ENCODE data around the gene PLCL2. TPM values are rescaled to one million over a fixed set of nuclear protein-coding genes. Genes with fewer than 3 reads are reported as not detected.
A peak's percentile ranks its signal among the peaks of the same experiment; 100 is the strongest.

Gene PLCL2
- total RNA-seq, 4 donors from 2014 or later = 4.1 to 9.1 (median 6.7) TPM

- Histone ChIP-seq H3K9me3 (peaks cover 0 to 9% (median 1%) of the 10 kb centered on the region in 4 donors), H3K27ac (replicated peaks in 1 of 4) (no peak overlapping the region), H3K4me1 (no peaks in the 10 kb centered on the region), H3K36me3 (no peaks in the 10 kb centered on the region), H3K4me3 (no peak overlapping the region), H3K27me3 (no peaks in the 10 kb centered on the region)
- no peak for TF ChIP-seq EP300 (IDR thresholded peaks at IDR 0.05)
- TF ChIP-seq POLR2A (IDR thresholded peaks at IDR 0.05; ENCODE audit: low read depth) = no peak
- no peak for TF ChIP-seq CTCF (IDR thresholded peaks at IDR 0.05)
- TF ChIP-seq POLR2AphosphoS5 (IDR thresholded peaks at IDR 0.05) = no peak
- intact Hi-C loops (cut with DNase I) = no loop called here
- 81% methylated on average over 10 of the region's 10 CpGs for WGBS
- no peak for DNase-seq (ENCODE audit: extremely low spot score)
Measured at GRCh38 chr3:17132286-17133115, 247.7 kb downstream of the PLCL2 start.

GRCh38 chr3:17133632-17134545 is 249.1 kb downstream of the PLCL2 start:
- Histone ChIP-seq H3K4me1 (no peaks in the 10 kb centered on the region), H3K4me3 (no peak overlapping the region), H3K27me3 (peaks cover 0 to 2% (median 0%) of the 10 kb centered on the region in 4 donors), H3K36me3 (no peaks in the 10 kb centered on the region), H3K9me3 (peaks cover 0 to 12% (median 3%) of the 10 kb centered on the region in 4 donors), H3K27ac (replicated peaks in 1 of 4) (no peak overlapping the region)
- TF ChIP-seq EP300 (IDR thresholded peaks at IDR 0.05) (no peak), POLR2A (IDR thresholded peaks at IDR 0.05; ENCODE audit: low read depth) (no peak), CTCF (IDR thresholded peaks at IDR 0.05) (no peak), POLR2AphosphoS5 (IDR thresholded peaks at IDR 0.05) (no peak)
- no peak for DNase-seq (ENCODE audit: extremely low spot score)
- intact Hi-C loops (cut with DNase I) = no loop called here
- WGBS = 92% methylated on average over 17 of the region's 19 CpGs

- DNase-seq (ENCODE audit: extremely low spot score) = no peak
- intact Hi-C loops (cut with DNase I) = no loop called here
- H3K4me1 ChIP-seq = no peaks in the 10 kb centered on the region
Measured at GRCh38 chr3:17135696-17136095, 250.9 kb downstream of the PLCL2 start.

GRCh38 chr3:17136136-17136721 is 251.5 kb downstream of the PLCL2 start:
- intact Hi-C loops (cut with DNase I) = no loop called here
- WGBS = 39% methylated on average over 9 of the region's 11 CpGs
- Histone ChIP-seq H3K27ac (replicated peaks in 1 of 4) (no peak overlapping the region), H3K4me3 (no peak overlapping the region), H3K27me3 (peaks cover 0 to 4% (median 0%) of the 10 kb centered on the region in 4 donors), H3K36me3 (no peaks in the 10 kb centered on the region), H3K9me3 (peaks cover 0 to 12% (median 3%) of the 10 kb centered on the region in 4 donors), H3K4me1 (no peaks in the 10 kb centered on the region)
- no peak for DNase-seq (ENCODE audit: extremely low spot score)
- TF ChIP-seq CTCF (IDR thresholded peaks at IDR 0.05) (no peak), POLR2AphosphoS5 (IDR thresholded peaks at IDR 0.05) (peak in 1 of 2 donors; percentile 12), POLR2A (IDR thresholded peaks at IDR 0.05; ENCODE audit: low read depth) (no peak), EP300 (IDR thresholded peaks at IDR 0.05) (no peak)

More at GRCh38 chr3:17135696-17136095, 250.9 kb downstream of the PLCL2 start:
- no peak overlapping the region for H3K4me3 ChIP-seq
- H3K36me3 ChIP-seq = no peaks in the 10 kb centered on the region
- peaks cover 0 to 4% (median 0%) of the 10 kb centered on the region in 4 donors for H3K27me3 ChIP-seq
- TF ChIP-seq CTCF (IDR thresholded peaks at IDR 0.05) (no peak), EP300 (IDR thresholded peaks at IDR 0.05) (no peak), POLR2A (IDR thresholded peaks at IDR 0.05; ENCODE audit: low read depth) (no peak)
- peaks cover 0 to 12% (median 3%) of the 10 kb centered on the region in 4 donors for H3K9me3 ChIP-seq
- no peak overlapping the region for H3K27ac ChIP-seq (replicated peaks in 1 of 4)

All from esophagus muscularis mucosa (tissue), 4 donors.